Tongue (tissue), 2 donors: ENCODE data around the gene FHIT. TPM values are rescaled to one million over a fixed set of nuclear protein-coding genes. Genes with fewer than 3 reads are reported as not detected.

Experiments used
- DNase-seq: peaks from one replicate; pipeline ENCODE4 v3.0.0-alpha.2; 2015
- total RNA-seq: library from RNA; depleted of rRNA; stranded (reverse); fragments of >200 nt; gene quantifications from one replicate; pipeline ENCODE4 v1.2.3, GENCODE V29; 2014

FHIT gene
- total RNA-seq, 1 donor from 2014 or later, result 7.4 TPM

DNA sequence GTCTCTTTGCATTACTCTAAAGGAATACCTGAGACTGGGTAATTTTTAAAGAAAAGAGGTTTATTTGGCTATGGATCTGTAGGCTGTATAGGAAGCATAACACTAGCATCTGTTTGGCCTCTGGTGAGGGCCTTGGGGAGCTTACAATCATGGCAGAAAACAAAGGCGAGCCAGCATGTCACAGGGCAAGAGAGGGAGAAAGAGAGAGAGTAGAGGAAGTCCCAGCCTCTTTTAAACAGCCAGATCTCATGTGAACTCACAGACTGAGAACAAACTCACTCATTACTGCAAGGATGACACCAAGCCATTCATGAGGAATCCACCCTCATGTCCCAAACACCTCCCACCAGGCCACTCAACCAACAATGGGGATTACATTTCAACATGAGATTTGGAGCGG, 974.6 kb downstream of the FHIT start:
- DNase-seq, result no peak

DNA sequence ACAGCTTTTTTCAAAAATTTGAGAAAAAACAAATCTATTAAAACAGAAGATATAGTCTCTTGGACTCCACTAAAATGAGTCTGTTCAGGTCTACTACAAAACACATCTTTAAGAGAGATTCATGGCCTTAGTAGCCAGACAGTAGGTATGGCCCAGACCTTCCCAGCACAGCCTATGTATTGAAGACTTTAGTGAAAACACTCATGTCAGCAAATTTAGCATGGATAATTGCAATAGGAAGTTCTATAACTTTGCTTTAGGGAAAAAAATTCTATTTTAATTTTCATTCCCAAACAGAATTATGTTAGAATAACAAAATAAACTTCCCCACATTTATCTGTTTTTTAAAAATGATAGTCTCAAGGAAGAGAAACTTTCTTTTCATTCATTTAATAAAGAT, 976.6 kb downstream of the FHIT start:
- no peak for DNase-seq

DNA sequence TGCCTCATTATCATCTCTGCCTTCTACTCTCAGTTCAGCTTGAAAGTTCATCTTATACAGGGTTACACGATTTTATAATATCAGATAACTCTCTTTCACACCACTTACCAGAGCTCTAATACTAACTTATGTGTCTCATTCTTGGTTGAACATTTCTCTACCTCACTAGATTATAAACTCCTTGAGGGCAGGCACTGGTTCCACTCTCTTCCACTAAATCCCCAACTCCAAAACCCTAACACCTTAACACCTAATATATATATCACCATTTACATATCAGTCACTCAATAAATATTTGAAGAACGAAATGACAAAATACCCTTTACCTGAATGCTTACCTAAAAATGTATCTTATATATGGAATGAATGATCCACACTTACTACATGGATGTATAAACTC, 977.2 kb downstream of the FHIT start:
- DNase-seq, result no peak

DNA sequence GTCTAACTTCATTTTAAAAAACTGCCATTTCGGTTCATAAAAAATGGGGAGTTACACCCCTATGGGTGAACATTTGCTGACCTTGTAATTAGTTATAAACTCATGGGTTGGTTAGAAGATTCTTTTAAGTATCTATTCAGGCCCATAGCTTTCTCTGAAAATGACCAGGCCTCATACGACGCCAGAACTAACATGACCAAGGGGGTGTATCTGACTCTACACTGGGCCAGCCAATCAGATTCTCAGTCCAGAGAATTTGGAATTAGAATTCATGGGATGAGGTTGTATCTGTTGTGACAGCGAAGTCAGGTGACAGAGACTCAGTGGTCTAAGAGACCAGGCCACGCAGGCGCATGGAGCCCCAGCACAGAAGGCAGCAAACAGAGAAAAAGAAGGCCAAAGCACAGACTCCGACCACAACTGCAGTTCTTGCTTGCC, 981.4 kb downstream of the FHIT start:
- DNase-seq, result no peak

DNA sequence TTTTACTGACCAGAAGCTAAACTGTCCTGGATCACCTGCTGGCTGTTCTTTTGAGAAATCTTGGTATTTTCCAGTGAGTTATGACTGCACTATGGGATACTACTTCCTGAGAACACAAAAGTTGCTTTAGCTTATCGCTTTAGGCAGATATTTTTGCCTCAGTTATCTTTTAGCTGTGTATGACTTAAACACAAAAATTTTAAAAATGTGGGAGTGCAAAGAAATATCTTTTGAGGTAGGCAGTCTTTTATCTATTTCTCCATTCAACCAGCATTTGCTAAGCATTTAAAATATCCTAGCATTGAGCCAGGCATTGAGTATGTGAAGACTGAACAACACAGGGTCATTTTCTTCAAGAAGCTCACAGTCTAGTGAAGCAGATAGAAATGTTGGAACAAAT, 981.9 kb downstream of the FHIT start:
- no peak for DNase-seq

DNA sequence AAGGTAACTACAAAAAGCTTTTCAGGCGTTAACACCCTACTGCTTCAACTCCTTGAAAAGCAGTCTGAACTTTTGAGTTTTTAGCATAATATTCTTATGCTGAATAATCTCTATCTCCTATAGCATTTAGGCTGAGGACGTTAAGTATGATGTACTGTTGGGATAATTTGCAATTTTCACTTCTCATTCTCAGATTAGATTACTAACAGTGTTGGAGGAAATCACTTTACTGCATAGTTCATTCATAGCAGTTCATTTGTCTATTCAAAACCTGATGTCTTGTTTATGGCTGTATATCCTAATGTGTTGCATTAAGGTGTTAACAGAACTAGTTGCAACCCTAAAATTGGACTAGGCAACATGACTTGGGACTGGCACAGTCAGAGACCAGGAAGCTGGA, 983.1 kb downstream of the FHIT start:
- no peak for DNase-seq

DNA sequence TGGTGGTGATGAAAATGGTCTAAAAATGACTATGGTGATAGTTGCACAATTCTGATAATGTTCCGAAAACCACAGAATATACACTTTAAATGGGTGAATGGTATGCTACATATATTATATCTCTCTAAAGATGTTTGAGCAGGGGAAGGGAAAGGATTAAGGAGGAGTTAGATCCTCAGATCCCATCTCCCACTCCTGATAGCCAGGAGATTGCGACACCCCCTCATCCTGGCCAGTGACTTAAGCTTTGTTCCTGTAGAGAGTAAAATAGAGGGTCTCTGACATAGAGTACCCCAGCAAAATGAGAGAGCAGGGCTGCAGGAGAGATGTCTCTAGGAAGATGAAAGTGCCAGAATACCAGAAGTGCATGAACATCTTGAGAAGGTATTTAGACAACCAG, 984.8 kb downstream of the FHIT start:
- DNase-seq, result no peak

DNA sequence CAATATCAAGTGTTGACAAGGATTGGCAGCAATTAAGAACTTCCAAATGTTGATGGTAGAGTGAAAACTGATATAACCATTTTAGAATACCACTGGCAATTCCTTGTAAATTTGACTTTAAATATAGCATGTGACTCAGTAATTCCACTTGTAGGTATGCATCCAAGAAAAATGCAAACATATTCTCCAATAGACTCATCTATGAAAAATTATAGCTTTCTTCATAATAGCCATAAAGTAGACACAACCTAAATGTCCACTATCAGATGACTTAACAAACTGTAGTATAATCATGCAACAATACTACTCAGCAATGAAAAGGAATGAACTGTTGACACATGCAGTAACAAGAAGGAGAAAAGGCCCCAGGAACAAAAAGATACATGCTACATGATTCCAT, 988.1 kb downstream of the FHIT start:
- no peak for DNase-seq

DNA sequence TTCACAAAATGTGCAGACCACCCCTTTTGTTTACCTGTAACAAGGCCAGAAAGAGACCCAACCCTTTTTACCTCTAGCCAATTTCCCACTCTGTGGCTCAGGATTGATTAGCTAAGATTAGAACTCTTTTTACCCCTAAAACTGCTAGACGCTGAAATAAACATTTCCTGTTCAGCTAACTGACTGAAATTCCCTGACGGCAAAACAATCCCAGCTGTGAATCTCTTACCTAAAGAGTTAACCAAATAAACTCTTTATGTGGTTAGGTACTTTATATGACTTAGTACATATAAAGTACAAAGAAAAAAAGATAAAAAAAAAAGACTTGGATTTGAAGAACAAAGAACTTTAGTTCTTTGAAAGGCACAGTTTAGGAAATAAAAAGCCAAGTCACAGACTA, 988.7 kb downstream of the FHIT start:
- no peak for DNase-seq

DNA sequence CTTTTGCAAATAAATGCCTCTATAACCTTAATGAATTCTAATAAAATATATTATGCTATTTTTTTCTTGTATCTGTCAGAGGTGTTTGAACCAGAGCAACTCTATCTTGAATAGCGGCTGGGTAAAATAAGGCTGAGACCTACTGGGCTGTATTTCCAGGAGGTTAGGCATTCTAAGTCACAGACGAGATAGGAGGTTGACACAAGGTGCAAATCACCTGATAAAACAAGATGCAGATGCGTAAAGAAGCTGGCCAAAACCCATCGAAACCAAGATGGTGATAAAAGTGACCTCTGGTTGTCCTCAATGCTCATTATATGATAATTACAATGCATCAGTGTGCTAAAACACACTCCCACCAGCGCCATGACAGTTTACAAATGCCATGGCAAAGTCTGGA, 990.7 kb downstream of the FHIT start:
- no peak for DNase-seq

DNA sequence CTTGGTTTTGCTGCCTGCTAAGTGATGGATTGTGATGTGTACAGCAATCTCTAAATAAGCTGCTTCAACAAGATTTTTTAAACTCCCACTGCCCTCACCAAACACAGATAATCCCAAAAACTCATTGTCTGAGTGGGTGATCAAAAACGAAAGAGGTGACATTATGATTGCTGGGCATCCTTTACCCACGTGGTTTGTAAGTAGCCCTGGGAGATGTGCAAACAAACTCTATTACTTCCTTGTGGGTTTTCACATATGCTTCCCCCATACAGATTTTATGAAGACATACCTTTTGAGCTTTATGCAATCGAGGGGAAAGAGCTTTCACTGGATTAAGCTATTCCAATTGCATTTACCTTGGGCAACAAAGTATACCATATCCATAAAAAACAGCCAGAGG, 1000.4 kb downstream of the FHIT start:
- no peak for DNase-seq

DNA sequence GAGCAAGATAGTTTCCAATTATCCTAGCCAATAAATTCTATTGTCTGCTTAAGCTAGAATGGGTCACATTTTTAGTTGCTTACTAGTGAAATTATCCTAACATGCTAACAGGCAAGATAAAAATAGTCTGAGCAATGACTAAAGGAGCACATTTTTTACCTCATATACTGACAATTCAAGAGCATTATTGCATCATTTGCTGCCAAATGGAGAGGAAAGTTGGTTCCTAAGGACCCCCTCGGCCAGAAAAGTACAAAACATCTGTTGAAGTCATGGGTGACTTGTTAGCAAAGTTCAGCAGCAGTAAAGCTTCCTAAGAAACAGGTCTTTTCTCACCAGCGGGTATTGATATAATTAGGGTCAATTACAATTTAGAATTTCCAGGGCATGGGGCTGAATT, 1001.0 kb downstream of the FHIT start:
- no peak for DNase-seq

DNA sequence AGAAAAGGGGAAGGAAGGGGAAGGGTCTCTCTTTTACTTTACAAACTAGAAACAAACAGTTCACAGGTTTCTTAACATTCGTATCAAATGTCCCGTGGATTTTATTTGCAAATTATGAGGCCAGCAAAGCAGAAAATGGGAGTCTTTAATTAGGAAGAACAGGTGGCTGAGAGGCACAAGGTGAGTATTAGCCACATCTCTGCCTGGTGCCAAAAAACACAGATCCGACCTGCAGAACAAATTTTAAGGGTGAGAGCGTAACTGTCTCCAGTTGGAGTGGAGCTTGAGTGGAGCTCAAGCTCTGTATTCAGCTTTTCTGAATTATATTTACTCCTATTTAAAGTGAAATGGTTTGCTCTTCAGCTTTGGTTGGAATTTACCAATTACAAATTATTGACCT, 1004.9 kb downstream of the FHIT start:
- no peak for DNase-seq

DNA sequence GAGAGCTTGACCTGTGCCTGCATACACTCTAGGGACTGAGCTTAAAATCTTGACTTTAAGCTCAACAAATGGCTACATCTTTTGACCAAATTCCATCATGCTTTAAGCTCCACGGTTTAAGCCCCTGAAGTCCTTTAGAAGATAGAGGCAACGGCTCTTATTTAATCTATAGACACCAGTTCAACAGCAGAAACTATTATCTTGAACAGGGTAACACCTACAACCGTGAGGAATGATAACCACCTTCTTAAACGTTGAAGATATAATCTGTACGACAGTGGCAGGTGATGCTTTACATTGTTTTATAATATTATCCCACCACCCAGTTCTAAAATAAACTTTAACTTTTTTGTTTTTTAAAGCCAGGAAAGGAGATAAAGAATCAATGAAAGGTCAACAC, 1007.8 kb downstream of the FHIT start:
- no peak for DNase-seq

DNA sequence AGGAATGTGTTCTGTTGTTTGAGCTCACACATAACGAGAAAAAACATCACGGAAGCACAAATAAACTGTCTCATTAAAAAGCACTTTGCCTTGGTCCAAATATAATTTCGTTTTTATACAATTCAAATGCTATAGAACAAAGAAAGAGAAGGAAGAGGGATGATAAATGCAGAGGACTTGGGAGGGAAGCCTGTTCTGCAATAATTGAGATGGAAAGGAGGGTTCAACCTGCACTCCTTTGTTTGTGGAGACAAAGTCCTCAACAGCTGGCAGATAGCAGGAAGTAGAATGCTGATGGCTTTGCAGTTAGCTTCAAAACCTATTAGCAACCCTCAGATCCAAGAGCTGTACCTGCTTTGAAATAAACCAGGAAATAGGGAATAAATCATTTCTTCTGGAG, 1010.8 kb downstream of the FHIT start:
- no peak for DNase-seq

DNA sequence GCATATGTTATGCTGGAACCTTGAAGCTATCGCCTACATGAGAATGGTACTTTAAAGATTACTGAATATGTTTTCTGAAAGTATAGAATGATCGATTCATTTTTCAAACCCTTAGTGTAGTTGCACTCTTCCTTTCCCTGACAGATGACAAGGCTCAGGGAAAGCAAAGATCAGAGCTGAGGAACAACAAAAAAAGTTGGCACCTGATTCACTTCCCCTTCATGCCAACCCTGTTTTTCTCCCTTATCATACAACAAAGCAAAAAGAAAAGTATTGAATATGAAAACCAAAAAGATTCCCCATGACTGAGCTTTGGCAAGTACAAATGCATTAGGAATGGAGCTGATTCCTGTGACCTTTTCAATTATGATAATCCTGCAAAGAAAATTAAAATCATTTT, 1012.7 kb downstream of the FHIT start:
- DNase-seq, result peak; percentile 10

DNA sequence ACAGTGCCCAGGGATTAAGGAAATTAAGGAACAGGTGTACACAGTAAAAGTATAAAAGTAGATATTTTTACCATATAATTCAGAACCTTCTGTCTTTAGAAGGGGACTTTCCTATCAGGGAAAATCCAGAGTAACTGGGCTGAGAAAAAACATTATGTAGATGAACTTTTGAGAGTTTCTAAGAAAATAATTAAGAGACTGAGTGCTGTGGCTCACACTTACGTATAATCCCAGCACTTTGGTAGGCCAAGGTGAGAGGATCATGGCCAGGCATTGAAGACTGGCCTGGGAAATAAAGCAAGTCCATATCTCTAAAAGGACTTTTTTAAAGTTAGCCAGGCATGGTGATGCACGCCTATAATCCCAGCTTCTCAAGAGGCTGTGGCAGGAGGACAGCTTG, 1021.8 kb downstream of the FHIT start:
- DNase-seq, result no peak

DNA sequence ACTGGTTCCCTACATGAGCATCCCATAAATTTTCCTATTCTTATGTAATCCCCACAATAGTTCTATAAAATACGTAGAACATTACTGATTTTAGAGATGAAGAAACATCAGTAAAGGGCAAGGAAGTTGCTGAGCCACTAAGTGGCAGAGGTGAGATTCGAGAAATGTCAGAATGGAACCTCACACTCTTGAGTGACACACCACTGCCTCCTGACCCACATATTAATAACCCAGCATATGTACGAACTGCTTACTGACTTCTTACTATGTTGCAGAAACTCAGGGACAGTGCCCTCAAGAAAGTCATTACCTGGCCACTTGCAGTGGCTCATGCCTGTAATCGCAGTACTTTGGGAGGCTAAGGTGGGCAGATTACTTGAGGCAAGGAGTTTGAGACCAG, 1022.4 kb downstream of the FHIT start:
- no peak for DNase-seq

DNA sequence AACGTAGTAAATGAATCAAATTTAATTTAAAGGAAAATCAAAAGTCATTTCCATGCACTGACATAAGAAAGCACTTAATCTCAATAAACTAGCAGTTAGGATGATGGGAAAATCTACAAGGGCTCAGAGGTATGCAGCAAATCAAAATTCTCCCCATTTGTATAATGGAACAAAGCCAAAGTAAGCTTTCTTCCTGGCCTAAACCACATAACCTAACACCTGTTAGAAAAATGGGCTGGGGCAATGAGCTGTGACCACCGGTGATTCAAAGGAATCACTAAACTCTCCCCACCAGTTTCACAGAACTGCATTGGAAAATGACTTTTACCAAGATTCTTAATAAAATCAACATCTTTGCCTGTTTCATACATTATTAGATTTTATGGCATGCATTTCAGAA, 1024.3 kb downstream of the FHIT start:
- DNase-seq, result no peak

DNA sequence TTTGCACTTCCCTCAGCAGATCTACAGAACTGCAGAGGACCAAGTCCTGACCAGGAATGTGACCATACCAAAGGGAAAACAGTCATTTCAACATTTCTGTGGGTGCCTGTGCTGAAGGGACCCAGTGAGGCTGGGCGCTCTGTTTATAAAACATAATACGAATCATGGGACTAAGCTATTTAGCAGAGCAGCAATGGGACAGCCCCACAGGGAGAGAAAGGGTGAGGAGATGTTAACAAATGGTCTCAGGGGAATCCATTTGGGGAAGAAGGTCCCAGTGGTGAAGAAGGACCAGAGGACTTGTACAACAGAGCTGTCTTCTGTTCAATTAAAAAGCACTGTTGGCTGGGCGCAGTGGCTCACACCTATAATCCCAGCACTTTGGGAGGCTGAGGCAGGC, 1025.4 kb downstream of the FHIT start:
- no peak for DNase-seq

DNA sequence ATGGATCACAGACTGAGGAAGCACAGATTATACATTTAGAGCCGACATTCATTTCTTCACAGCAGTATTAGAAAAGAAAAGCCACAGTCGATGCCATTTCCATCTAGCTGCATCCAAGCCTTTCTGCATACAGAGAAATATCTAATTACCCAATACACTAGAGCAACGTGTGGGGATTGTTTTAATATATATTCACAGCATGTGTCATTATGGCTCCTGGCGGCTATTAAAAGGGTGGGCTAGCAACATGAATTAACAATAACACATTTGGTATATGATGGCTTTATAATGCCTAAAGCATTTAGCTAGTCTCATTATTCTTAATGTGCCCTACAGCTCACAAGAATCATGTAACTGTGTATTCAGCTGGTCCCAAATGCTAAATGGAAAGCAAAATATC, 1030.5 kb downstream of the FHIT start:
- no peak for DNase-seq

DNA sequence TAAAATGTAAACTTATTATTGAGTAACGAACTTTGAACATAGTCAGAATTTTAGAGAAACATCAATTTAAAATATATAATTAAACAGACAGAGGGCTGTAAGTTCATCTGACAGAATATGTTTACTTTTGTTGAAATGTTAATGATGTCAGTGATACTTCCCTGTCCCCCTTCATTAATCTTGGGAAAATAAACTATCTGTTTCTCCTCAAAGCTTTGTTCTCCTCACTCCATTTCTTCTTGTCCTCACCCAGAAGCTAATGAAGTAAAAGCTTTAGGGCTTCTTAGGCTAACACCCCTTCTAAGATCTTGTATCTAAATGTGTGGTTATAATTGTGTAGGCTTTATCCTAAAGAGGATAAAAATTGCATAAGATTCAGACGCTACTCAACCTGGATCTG, 1031.8 kb downstream of the FHIT start:
- no peak for DNase-seq

DNA sequence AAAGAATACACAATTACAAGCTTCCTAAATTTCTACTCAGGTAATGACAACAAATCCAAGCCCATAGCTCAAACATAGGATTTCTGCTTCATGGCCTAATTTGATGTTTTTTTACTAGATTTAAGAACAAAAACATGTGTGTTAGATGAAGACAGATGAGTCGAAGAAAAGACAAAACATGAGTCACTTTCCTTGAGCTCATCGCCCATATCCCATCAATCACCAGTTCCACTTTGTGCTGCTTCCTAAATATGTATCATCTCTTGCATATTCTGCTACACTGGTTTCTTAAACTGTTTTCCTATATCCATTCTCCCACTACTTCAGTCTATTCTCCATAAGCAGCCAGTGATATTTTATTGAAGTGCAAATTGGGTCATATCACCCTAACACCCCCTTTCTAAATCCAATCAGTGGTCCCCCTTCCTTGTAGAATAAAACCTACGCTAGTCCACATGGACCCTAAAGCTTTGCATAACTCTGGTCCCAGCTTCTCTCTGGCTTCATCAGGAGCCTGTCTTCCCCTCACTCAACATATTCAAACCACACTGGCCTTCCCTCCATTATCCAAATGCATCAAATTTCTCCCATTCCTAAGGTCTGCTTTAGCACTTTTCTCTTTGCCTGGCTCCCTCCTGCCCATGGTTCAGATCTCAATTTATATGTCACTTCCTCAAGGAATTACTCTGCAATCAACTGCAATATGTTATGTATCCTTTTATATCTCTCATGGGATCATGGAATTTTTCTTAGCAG, 1033.9 kb downstream of the FHIT start:
- DNase-seq, result peak; percentile 47

DNA sequence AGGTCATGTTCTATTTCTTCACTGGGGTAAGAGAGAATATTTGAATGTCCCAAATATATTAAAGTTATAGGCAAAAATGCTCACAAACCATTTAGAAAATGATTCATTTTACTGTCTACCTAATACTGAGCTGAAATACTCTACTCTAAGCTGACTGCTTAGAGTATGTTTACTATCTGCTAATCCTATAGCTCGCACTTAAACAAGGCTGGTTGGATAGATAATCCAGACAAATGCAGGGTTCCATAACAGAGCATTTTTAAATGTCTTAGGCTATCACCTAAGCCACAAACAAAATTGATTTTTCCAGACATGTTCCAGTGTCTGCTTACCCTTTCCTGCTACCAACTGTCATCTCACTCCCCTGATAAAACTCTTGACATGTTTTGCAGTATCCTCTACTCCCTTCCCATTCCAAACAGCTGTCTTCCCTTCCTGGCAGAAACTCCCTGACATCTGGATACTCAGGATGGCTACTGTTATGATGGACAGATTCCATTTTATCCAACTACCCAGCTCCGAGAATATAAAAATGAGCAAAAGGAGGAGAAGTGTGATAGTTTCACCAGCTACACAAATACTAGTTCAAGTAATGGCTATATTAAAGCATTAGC, 1034.7 kb downstream of the FHIT start:
- DNase-seq, result peak; percentile 83
